ENCODE measurements around the gene CIPC. TPM values are rescaled to one million over a fixed set of nuclear protein-coding genes. Genes with fewer than 3 reads are reported as not detected.
A peak's percentile ranks its signal among the peaks of the same experiment; 100 is the strongest.

The CIPC gene
- total RNA-seq, 1 donor from 2014 or later, result 22.5 TPM

- peak overlapping the region; percentile 79 for H3K27ac Mint-ChIP-seq
- no peaks in the 10 kb centered on the region for H3K4me1 ChIP-seq
- H3K36me3 Mint-ChIP-seq, result no peaks in the 10 kb centered on the region
- H3K4me3 Mint-ChIP-seq, result no peak overlapping the region
- no peak overlapping the region for H3K27ac ChIP-seq
- peaks cover 2% of the 10 kb centered on the region for H3K9me3 Mint-ChIP-seq
- TF ChIP-seq CTCF (IDR thresholded peaks at IDR 0.05) (no peak), EZH2 (IDR thresholded peaks at IDR 0.05) (no peak), EZH2phosphoT487 (IDR thresholded peaks at IDR 0.05) (no peak)
- H3K4me1 Mint-ChIP-seq, result peaks cover 27% of the 10 kb centered on the region
- H3K4me2 ChIP-seq, result no peak overlapping the region
- no peak for DNase-seq (ENCODE audit: low spot score)
- H4K20me1 ChIP-seq (ENCODE audit: low read depth), result no peaks in the 10 kb centered on the region
- no peak overlapping the region for H3K4me3 ChIP-seq
- no peaks in the 10 kb centered on the region for H3K36me3 ChIP-seq
- no peaks in the 10 kb centered on the region for H3F3A ChIP-seq (ENCODE audit: low read depth)
- no peaks in the 10 kb centered on the region for H3K9me3 ChIP-seq (ENCODE audit: low read depth)
- H2AFZ ChIP-seq (replicated peaks), result no peak overlapping the region
- H3K27me3 Mint-ChIP-seq (ENCODE audit: insufficient read depth, low read depth), result peaks cover 16% of the 10 kb centered on the region
- no peaks in the 10 kb centered on the region for H3K27me3 ChIP-seq
- H3K9ac ChIP-seq, result no peak overlapping the region
- H3K79me2 ChIP-seq (ENCODE audit: low read depth), result no peaks in the 10 kb centered on the region
These were observed 39.9 kb upstream of the CIPC start for GRCh38 chr14:77058117-77058516.

- no peak for DNase-seq (ENCODE audit: low spot score)
- H2AFZ ChIP-seq (replicated peaks), result peak overlapping the region; percentile 64
- no peaks in the 10 kb centered on the region for H4K20me1 ChIP-seq (ENCODE audit: low read depth)
- no peaks in the 10 kb centered on the region for H3F3A ChIP-seq (ENCODE audit: low read depth)
- H3K4me2 ChIP-seq, result no peak overlapping the region
- H3K4me3 Mint-ChIP-seq, result no peak overlapping the region
- H3K79me2 ChIP-seq (ENCODE audit: low read depth), result no peaks in the 10 kb centered on the region
- peaks cover 16% of the 10 kb centered on the region for H3K27me3 Mint-ChIP-seq (ENCODE audit: insufficient read depth, low read depth)
- TF ChIP-seq EZH2 (IDR thresholded peaks at IDR 0.05), result no peak
- H3K36me3 ChIP-seq, result no peaks in the 10 kb centered on the region
- H3K9ac ChIP-seq, result no peak overlapping the region
- no peaks in the 10 kb centered on the region for H3K9me3 ChIP-seq (ENCODE audit: low read depth)
- H3K4me1 Mint-ChIP-seq, result peaks cover 31% of the 10 kb centered on the region
- peaks cover 2% of the 10 kb centered on the region for H3K9me3 Mint-ChIP-seq
- H3K27ac Mint-ChIP-seq, result peak overlapping the region; percentile 98
- H3K27ac ChIP-seq, result no peak overlapping the region
- no peak overlapping the region for H3K4me3 ChIP-seq
- no peaks in the 10 kb centered on the region for H3K27me3 ChIP-seq
- H3K4me1 ChIP-seq, result no peaks in the 10 kb centered on the region
- peaks cover 1% of the 10 kb centered on the region for H3K36me3 Mint-ChIP-seq
These were observed 39.3 kb upstream of the CIPC start for GRCh38 chr14:77058785-77059184.

- Mint-ChIP-seq H3K36me3 (peaks cover 2% of the 10 kb centered on the region), H3K9me3 (peaks cover 2% of the 10 kb centered on the region), H3K27ac (peak overlapping the region; percentile 98), H3K4me1 (peaks cover 36% of the 10 kb centered on the region), H3K27me3 (ENCODE audit: insufficient read depth, low read depth) (peaks cover 16% of the 10 kb centered on the region), H3K4me3 (peak overlapping the region; percentile 43)
- Histone ChIP-seq H4K20me1 (ENCODE audit: low read depth) (no peaks in the 10 kb centered on the region), H3K9ac (no peak overlapping the region), H3K27me3 (no peaks in the 10 kb centered on the region), H3F3A (ENCODE audit: low read depth) (no peaks in the 10 kb centered on the region), H3K79me2 (ENCODE audit: low read depth) (no peaks in the 10 kb centered on the region), H2AFZ (replicated peaks) (peak overlapping the region; percentile 64), H3K9me3 (ENCODE audit: low read depth) (no peaks in the 10 kb centered on the region), H3K4me1 (peaks cover 4% of the 10 kb centered on the region), H3K36me3 (no peaks in the 10 kb centered on the region), H3K27ac (no peak overlapping the region), H3K4me2 (no peak overlapping the region), H3K4me3 (no peak overlapping the region)
- TF ChIP-seq EZH2 (IDR thresholded peaks at IDR 0.05), result no peak
- TF ChIP-seq CTCF (IDR thresholded peaks at IDR 0.05), result peak; percentile 6
- peak; percentile 34 for DNase-seq (ENCODE audit: low spot score)
These were observed 38.7 kb upstream of the CIPC start for GRCh38 chr14:77059276-77059915.

GRCh38 chr14:77061630-77062257 lies 36.3 kb upstream of the CIPC start:
- Mint-ChIP-seq H3K27me3 (ENCODE audit: insufficient read depth, low read depth) (peaks cover 16% of the 10 kb centered on the region), H3K4me1 (peaks cover 54% of the 10 kb centered on the region), H3K27ac (no peak overlapping the region), H3K4me3 (no peak overlapping the region), H3K9me3 (no peaks in the 10 kb centered on the region), H3K36me3 (peaks cover 2% of the 10 kb centered on the region)
- Histone ChIP-seq H3K27ac (no peak overlapping the region), H4K20me1 (ENCODE audit: low read depth) (no peaks in the 10 kb centered on the region), H3F3A (ENCODE audit: low read depth) (no peaks in the 10 kb centered on the region), H3K4me2 (no peak overlapping the region), H3K79me2 (ENCODE audit: low read depth) (no peaks in the 10 kb centered on the region), H2AFZ (replicated peaks) (no peak overlapping the region), H3K4me3 (no peak overlapping the region), H3K9me3 (ENCODE audit: low read depth) (no peaks in the 10 kb centered on the region), H3K36me3 (no peaks in the 10 kb centered on the region), H3K4me1 (peaks cover 7% of the 10 kb centered on the region), H3K9ac (no peak overlapping the region), H3K27me3 (no peaks in the 10 kb centered on the region)
- TF ChIP-seq EZH2phosphoT487 (IDR thresholded peaks at IDR 0.05) (no peak), CTCF (IDR thresholded peaks at IDR 0.05) (no peak), EZH2 (IDR thresholded peaks at IDR 0.05) (no peak)
- no peak for DNase-seq (ENCODE audit: low spot score)

Data from neural progenitor cell (in vitro differentiated cells).